Adrenal gland (tissue), 12 donors: Measurements from ENCODE around the gene RPL6. TPM values are rescaled to one million over a fixed set of nuclear protein-coding genes. Genes with fewer than 3 reads are reported as not detected.
A peak's percentile ranks its signal among the peaks of the same experiment; 100 is the strongest.

Experiments
- DNase-seq, 7 donors: peaks; one replicate each; pipeline ENCODE4 v3.0.0-alpha.2; 2019 to 2020
- H3K27ac ChIP-seq, 5 donors: fragments of 200-600 bp; sonication (generic) in 4 of 5; 1 replicate in 3 of 5; 2 replicates in 2 of 5; pipeline versions ENCODE4 v1.5.1 to v1.8.0; 2016 to 2020; ENCODE audit warnings: mild to moderate bottlenecking in 1 of 5
- H3K27me3 ChIP-seq: fragments of 200-600 bp; 2 replicates; pipeline ENCODE4 v1.8.0; 2021
- H3K36me3 ChIP-seq, 2 donors: fragments of 200-600 bp; replicated peaks in 1 of 2; 1 replicate in 1 of 2; 2 replicates in 1 of 2; pipeline versions ENCODE4 v1.5.1 to v1.8.0; 2018 to 2022
- H3K4me1 ChIP-seq, 2 donors: fragments of 200-600 bp; replicated peaks in 1 of 2; 1 replicate in 1 of 2; 2 replicates in 1 of 2; pipeline versions ENCODE4 v1.5.1 to v1.8.0; 2018 to 2021
- H3K4me3 ChIP-seq, 4 donors: fragments of 200-600 bp; sonication (generic) in 3 of 4; one replicate each; pipeline ENCODE4 v1.5.1; 2016 to 2018
- H3K9me3 ChIP-seq, 3 donors: fragments of 200-600 bp; sonication (generic) in 1 of 3; replicated peaks in 1 of 3; 1 replicate in 2 of 3; 2 replicates in 1 of 3; pipeline versions ENCODE4 v1.5.1 to v1.8.0; 2016 to 2021
- POLR2A ChIP-seq, 2 donors: fragments of 450-650 bp; IDR thresholded peaks; one replicate each; pipeline ENCODE4 v1.6.1; 2017; ENCODE audit warnings: antibody characterized with exemption in 2 of 2, mild to moderate bottlenecking in 2 of 2, moderate library complexity in 1 of 2
- WGBS, 4 donors: extraction: QIAGEN DNeasy Blood & Tissue Kit in 2 of 4; methylation state at CpG; one replicate each; pipeline versions ENCODE4 v1.1.5 to v1.1.7; 2013 to 2017; 5-methylcytosine and 5-hydroxymethylcytosine counted together
- intact Hi-C, 2 donors: fragments of 100-400 bp; cut with DNase I; formaldehyde crosslinking; loops; one replicate each; pipeline versions ENCODE4 v1.14.1 to v1.15.0; 2022 to 2023
- polyA plus RNA-seq, 3 donors: library from polyadenylated mRNA; stranded (reverse); fragments of 200-250 nt in 2 of 3; fragments of 350-450 nt in 1 of 3; fragmentation: Illumina TruSeq in 1 of 3; extraction: RNeasy Lipid Tissue Mini Kit (QIAGEN cat#74804) in 1 of 3; gene quantifications; one replicate each; pipeline ENCODE4 v1.2.3, GENCODE V29; 2013 to 2014
- total RNA-seq, 9 donors: library from RNA; depleted of rRNA in 4 of 9; stranded (reverse); fragments of >200 nt in 4 of 9; fragments of 120-200 nt in 1 of 9; fragmentation: NEBNext Ultra II Directional in 1 of 9; extraction: Animal tissue kit (Norgen Biotek cat#: 25700) in 1 of 9; gene quantifications; one replicate each; pipeline versions ENCODE4 v1.1.0 to v1.2.4, GENCODE V29; 2013 to 2023
- TF ChIP-seq, protein P1 (sequence below), 6 experiments: fragments of 450-650 bp in 4 of 6; fragments of 200-600 bp in 2 of 6; sonication (generic) in 1 of 6; IDR thresholded peaks; 1 replicate in 5 of 6; 2 replicates in 1 of 6; pipeline versions ENCODE4 v1.5.1 to v1.8.0; 2016 to 2021; ENCODE audit warnings: antibody characterized with exemption in 6 of 6, mild to moderate bottlenecking in 2 of 6, moderate library complexity in 1 of 6
- donor health status: healthy with polysubstance abuse.
- donor health status: Bipolar disorder and iron deficiency.
- donor health status: DM: yes; HTN: yes; CAD: no.
- donor health status: DM: no; HTN: no; CAD: no.
- donor health status: DM: no; HTN: no; CAD: no.
- donor health status: DM: yes; HTN: yes; CAD: no.

Gene RPL6
- total and polyA plus RNA-seq, 12 donors = 976 to 2,265 (median 1,369) TPM

DNA sequence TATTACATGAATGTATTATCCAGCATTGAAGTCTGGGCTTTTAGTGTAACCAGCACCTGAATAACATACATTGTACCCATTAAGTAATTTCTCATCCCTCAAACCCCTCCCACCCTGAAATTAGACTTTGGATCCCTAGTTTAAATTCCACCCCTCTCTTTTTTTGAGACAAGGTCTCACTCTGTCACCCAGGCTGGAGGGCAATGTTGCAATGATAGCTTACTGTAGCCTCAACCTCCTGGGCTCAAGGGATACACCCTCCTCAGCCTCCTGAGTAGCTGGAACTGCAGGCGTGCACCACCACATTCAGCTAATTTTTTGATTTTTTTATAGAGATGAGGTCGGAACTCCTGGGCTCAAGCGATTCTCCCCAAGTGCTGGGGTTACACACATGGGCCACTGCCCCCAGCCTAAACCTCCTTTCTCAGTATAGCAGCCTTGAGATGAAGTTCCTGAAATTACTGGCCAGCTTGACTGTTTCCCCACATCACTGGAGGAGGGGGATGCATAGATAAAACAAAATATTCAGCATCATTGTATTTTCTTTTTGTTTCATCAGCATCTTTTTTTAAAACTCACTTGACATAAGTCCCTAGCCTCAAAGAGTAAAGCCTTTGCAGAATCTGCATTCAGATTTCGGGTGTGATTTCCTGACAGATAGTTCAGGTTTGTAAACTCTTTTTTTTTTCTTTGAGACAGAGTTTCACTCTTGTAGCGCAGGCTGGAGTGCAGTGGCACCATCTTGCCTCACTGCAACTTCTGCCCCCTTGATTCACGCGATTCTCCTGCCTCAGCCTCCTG is 16.4 kb upstream of the RPL6 start:
- no peak for DNase-seq
- Histone ChIP-seq H3K27ac (no peak overlapping the region), H3K36me3 (no peaks in the 10 kb centered on the region), H3K27me3 (no peaks in the 10 kb centered on the region), H3K4me3 (no peak overlapping the region), H3K9me3 (no peaks in the 10 kb centered on the region), H3K4me1 (peaks cover 0 to 24% of the 10 kb centered on the region in 2 donors)
- WGBS, 4 donors = 90 to 97% (median 93%) methylated on average over 7 of the region's 7 CpGs
- TF ChIP-seq, protein P1, sequence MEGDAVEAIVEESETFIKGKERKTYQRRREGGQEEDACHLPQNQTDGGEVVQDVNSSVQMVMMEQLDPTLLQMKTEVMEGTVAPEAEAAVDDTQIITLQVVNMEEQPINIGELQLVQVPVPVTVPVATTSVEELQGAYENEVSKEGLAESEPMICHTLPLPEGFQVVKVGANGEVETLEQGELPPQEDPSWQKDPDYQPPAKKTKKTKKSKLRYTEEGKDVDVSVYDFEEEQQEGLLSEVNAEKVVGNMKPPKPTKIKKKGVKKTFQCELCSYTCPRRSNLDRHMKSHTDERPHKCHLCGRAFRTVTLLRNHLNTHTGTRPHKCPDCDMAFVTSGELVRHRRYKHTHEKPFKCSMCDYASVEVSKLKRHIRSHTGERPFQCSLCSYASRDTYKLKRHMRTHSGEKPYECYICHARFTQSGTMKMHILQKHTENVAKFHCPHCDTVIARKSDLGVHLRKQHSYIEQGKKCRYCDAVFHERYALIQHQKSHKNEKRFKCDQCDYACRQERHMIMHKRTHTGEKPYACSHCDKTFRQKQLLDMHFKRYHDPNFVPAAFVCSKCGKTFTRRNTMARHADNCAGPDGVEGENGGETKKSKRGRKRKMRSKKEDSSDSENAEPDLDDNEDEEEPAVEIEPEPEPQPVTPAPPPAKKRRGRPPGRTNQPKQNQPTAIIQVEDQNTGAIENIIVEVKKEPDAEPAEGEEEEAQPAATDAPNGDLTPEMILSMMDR (IDR thresholded peaks at IDR 0.05) = no peak
- TF ChIP-seq POLR2A (IDR thresholded peaks at IDR 0.05) = no peak
- intact Hi-C loops = no loop called here

DNA sequence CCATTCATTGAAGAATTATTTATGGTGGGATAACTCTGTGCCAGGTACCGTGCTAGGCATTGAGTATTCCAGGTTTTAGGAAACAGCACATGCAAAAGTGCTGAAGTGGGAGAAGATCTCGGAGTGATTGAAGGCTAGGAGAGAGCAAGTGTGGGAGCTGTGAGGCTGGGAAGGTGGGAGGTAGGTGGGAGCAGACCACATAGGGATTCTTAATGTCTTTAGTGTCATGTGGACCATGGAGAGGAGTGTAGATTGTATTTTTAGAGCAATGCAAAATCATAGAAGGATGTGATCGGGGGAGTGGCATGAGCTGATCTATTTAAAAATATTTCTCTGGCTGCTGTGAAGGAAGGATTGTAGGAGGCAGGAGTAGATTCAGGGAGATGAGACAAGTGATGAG is 14.7 kb upstream of the RPL6 start:
- TF ChIP-seq POLR2A (IDR thresholded peaks at IDR 0.05) = no peak
- TF ChIP-seq, protein P1 (IDR thresholded peaks at IDR 0.05) = no peak
- intact Hi-C loops = no loop called here
- Histone ChIP-seq H3K27me3 (no peaks in the 10 kb centered on the region), H3K4me3 (no peak overlapping the region), H3K36me3 (no peaks in the 10 kb centered on the region), H3K9me3 (no peaks in the 10 kb centered on the region), H3K27ac (no peak overlapping the region), H3K4me1 (peaks cover 13 to 37% of the 10 kb centered on the region in 2 donors)
- no peak for DNase-seq
- WGBS, 4 donors = 92 to 95% (median 93%) methylated on average over 3 of the region's 3 CpGs

DNA sequence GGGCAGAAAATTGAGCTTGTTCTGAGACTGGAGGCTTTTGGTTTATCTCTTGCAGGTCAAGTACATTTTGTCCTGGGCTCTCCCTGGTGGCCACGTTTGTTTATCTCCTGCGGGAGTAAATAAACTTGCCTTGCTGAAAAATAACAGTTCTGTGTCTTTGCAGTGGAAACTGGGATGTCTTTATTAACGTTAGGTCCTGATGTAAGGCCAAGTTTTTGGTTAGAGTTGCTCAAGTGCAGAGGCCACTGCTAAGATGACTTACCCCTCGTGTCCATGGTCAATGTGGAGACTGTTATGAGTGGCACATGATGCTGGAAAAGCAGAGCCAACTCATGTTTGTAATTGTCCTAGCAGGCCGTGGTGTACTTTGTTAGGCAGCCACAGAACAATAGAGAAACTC is 13.1 kb upstream of the RPL6 start:
- Histone ChIP-seq H3K27me3 (no peaks in the 10 kb centered on the region), H3K4me1 (peaks cover 21 to 46% of the 10 kb centered on the region in 2 donors), H3K9me3 (no peaks in the 10 kb centered on the region), H3K27ac (peak overlapping the region in 2 of 5 donors; percentile 39 to 52), H3K4me3 (no peak overlapping the region), H3K36me3 (no peaks in the 10 kb centered on the region)
- peak in 3 of 7 donors; percentile 9 to 65 (median 25) for DNase-seq
- intact Hi-C loops = no loop called here
- 23 to 51% (median 47%) methylated on average over 5 of the region's 5 CpGs for WGBS, 4 donors
- TF ChIP-seq, protein P1 (IDR thresholded peaks at IDR 0.05) = no peak
- no peak for TF ChIP-seq POLR2A (IDR thresholded peaks at IDR 0.05)

DNA sequence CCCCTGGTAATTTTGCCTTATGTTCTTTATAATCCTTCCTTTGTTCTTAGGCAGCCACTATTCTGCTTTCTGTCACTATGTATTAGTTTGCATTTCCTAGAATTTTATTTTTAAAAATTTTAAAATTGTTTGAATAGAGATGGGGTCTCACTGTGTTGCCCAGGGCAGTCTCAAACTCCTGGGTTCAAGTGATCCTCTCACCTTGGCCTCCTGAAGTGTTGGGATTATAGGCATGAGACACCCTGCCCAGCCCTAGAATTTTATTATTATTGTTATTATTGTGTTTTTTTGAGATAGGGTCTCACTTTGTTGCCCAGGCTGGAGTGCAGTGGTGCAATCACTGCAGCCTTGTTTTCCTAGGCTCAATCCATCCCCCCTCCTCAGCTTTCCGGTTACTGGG is 12.0 kb upstream of the RPL6 start:
- no peak for DNase-seq
- TF ChIP-seq, protein P1 (IDR thresholded peaks at IDR 0.05) = no peak
- no peak for TF ChIP-seq POLR2A (IDR thresholded peaks at IDR 0.05)
- H3K4me1 ChIP-seq = peaks cover 21 to 46% of the 10 kb centered on the region in 2 donors
- H3K36me3 ChIP-seq = no peaks in the 10 kb centered on the region
- 97 to 100% (median 100%) methylated on average over 1 of the region's 1 CpG for WGBS, 4 donors
- intact Hi-C loops = no loop called here
- H3K9me3 ChIP-seq = no peaks in the 10 kb centered on the region
- H3K4me3 ChIP-seq = no peak overlapping the region
- peak overlapping the region in 1 of 5 donors; percentile 52 for H3K27ac ChIP-seq
- no peaks in the 10 kb centered on the region for H3K27me3 ChIP-seq
